Hypothalamus (tissue), 51 donors: Measurements from ENCODE around the gene PHF3.

ENCODE experiments used
- DNase-seq, 51 donors: peaks; one replicate each; lab custom pipeline; 2025; lab: John Stamatoyannopoulos, UW

Gene PHF3, protein sequence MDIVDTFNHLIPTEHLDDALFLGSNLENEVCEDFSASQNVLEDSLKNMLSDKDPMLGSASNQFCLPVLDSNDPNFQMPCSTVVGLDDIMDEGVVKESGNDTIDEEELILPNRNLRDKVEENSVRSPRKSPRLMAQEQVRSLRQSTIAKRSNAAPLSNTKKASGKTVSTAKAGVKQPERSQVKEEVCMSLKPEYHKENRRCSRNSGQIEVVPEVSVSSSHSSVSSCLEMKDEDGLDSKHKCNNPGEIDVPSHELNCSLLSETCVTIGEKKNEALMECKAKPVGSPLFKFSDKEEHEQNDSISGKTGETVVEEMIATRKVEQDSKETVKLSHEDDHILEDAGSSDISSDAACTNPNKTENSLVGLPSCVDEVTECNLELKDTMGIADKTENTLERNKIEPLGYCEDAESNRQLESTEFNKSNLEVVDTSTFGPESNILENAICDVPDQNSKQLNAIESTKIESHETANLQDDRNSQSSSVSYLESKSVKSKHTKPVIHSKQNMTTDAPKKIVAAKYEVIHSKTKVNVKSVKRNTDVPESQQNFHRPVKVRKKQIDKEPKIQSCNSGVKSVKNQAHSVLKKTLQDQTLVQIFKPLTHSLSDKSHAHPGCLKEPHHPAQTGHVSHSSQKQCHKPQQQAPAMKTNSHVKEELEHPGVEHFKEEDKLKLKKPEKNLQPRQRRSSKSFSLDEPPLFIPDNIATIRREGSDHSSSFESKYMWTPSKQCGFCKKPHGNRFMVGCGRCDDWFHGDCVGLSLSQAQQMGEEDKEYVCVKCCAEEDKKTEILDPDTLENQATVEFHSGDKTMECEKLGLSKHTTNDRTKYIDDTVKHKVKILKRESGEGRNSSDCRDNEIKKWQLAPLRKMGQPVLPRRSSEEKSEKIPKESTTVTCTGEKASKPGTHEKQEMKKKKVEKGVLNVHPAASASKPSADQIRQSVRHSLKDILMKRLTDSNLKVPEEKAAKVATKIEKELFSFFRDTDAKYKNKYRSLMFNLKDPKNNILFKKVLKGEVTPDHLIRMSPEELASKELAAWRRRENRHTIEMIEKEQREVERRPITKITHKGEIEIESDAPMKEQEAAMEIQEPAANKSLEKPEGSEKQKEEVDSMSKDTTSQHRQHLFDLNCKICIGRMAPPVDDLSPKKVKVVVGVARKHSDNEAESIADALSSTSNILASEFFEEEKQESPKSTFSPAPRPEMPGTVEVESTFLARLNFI (N-terminal part only)

DNA sequence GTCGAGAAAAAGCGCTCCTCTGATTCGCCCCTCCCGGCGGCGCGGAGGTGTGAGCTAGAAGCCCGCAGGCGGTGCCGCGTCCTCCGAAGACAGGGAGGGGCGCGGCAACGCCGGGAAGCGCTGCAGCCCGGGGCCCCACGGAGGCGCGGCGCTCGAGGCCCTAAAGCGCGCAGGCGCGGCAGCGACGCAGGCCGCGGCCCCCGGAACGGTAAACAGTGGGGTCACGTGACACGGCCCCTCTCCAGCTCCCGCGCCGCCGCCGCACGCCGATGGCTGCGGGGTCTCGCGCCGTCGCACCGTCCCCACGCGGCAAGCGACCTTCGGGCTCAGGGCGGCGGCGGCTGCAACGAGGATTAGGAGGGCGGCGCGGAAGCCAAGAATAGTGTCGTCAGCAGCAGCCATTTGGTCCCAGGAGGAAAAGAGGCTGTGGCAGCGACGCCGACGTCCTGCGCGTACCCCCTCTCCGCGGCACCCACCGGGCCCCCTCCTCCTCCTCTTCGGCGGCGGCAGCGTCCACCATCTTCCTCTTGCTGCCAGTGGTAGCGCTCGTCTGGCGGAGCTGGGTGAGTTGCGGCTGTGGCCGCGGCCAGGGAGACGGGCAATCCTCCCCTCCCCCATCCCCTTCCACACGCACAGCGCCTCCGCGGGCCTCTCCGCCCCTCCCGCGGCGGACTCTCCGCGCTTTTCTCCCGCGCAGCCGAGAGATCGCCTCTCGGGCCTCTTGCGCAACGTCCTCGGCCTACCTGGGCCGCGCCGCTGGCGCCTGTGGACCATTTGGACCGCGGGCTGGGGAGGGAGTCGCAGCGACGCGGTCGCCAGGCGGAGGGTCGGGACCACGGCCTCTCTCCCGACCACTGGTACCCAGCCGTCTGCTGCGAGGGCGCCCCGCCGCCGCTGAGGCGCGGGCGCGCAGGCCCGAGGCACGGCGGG is at the start of gene PHF3:
Gene PHF3 (plus strand): TSS at position 215 of the 930 bp plus-strand sequence. CDS start 10,750 bp downstream, outside the sequence.
- peak; percentile 54 to 99 (median 91) for DNase-seq

DNA sequence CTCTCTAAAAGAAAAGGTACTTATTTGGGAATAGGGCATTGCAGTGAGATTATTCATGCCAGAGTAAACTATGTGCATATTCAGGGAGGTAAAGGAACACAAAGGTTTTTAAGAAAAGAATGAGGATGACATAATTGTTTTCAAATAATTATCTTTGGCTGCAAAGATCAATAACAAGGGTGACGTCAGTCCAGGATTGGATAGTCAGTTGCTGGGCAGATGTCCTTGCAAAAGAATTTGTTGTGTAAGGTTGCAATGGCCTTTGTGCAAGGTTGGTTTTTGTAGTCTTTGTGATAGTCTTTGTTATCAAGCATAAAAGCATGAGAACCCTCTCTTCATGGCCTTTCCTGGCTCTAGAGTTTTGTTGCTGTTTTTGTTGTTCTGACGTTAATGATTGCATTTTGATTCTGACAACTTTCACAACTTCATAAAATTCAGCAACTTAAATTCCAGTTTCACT is 45.6 kb upstream of the PHF3 start:
- DNase-seq = no peak

GRCh38 chr6:63592886-63593285 is 42.7 kb upstream of the PHF3 start:
- DNase-seq = no peak

DNA sequence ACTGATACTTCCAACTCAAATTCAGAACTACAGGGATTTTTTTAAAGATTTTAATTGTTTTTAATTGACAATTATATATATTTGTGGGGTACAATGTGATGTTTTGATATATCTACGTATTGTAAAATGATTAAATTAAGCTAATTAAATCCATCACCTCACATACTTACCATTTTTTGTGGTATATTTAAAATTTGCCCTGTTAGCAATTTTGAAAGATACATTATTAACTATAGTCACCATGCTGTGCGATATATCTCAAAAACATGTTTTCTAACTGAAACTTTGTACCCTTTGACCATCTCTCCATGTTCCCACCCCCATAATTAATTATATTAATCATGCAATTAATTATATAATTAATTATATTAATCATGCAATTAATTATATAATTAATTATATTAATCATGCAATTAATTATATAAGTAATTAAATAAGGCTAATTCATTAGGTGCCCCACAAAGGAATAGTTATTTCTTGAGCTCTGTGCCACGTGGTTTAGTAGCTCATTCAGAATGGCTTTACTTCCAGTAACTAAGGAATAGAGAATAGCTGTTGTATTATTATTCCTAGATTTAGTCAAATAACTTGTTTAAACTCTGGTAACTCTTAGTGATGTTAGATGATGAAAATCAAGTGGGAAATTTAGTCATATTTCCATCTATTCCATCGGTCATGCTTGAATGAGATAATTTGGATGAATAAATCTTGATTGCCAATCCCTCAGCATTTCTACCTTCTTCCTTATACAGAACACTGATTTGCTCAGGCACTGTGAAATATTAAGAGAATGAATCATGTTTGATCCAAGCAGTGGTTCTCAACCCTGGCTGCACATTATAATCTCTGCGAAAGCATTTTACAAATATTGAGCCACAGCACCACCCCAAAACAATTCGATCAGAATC is 38.2 kb upstream of the PHF3 start:
- DNase-seq = no peak

- peak in 50 of 51 donors; percentile 5 to 87 (median 42) for DNase-seq
Measured at GRCh38 chr6:63598049-63599036, 37.3 kb upstream of the PHF3 start.

DNA sequence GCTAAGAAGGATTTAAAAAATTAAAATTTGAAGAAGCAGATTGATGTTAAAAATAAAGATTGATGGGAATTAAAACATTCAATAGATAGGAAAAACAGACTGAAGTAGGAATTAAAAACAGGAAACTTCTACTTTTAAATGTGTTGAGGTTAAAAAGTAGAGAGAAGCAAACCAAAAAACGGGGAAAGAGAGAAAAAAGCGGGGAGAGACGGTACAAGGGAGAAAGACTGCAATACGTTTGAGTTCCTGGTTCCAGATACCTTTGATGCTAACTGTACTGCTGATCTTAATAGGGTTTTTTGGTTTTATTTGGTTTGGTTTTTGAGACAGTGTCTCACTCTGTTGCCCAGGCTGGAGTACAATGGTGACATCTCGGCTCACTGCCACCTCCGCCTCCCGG is 36.4 kb upstream of the PHF3 start:
- no peak for DNase-seq

- DNase-seq = no peak
Measured at GRCh38 chr6:63600136-63600535, 35.5 kb upstream of the PHF3 start.

- DNase-seq = no peak
Measured at GRCh38 chr6:63609231-63609630, 26.4 kb upstream of the PHF3 start.

DNA sequence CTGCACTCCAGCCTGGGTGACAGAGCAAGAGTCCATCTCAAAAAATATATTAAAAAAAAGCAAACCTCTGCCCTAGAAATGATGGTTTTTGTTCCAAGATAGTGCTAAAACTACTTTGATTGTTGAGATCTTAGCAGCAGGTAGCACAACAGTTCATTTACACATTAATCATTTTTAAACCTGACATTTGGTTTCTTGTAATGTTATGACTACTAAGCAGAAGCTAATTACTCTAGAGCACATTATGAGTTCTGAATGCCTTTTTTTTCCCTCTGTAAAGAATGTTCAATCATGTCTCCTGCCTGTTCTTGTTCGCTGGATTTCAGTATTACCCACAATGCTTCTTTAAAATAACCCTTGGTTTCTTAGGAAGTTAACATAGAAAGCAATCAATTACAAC is 24.7 kb upstream of the PHF3 start:
- DNase-seq = no peak

- no peak for DNase-seq
Measured at GRCh38 chr6:63611560-63611959, 24.0 kb upstream of the PHF3 start.

GRCh38 chr6:63615590-63615989 is 20.0 kb upstream of the PHF3 start:
- no peak for DNase-seq

DNA sequence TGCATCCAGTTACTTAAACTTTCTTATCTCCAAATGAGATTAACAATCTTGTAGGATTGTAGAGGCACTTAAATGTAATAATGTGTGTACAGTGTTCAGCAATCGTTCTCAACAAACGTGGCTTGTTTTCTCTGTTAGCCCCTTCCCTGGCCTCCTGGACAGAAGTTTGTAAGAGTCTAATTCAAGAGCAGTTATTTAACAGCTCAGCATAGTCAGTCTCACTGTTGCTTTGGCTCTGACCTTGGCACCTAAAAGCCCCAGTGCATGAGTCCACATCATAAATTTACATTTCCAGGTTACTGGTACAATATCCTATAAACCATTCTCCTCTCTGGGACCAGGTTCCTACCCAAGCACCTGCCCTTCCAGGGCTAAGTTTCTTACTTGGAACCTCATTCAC is 11.5 kb upstream of the PHF3 start:
- no peak for DNase-seq

DNA sequence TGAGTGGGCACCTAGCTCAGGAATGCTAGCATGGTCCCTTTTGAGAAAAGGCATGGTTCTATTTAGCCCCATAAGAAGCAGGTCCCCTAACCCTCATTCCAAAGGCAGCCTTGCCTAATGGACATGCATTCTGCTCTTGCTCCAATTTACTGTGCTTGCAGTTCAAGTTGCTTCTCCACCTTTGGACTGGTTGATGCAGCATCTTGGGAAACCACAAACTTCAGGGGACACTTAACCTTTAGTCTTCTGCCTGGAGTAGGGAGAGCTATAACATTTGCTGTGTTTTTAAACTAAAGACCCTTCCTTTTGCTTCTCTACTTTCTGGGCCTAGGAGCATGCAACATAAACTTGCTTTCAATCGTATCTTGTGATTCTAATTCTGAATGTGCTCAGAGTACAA is 5.1 kb upstream of the PHF3 start:
- no peak for DNase-seq

GRCh38 chr6:63634630-63635029 is 972 bp upstream of the PHF3 start:
- DNase-seq = peak in 1 of 51 donors; percentile 46

- DNase-seq = peak in 3 of 51 donors; percentile 24 to 60 (median 41)
Measured at GRCh38 chr6:63635215-63635587, 401 bp upstream of the PHF3 start.

DNA sequence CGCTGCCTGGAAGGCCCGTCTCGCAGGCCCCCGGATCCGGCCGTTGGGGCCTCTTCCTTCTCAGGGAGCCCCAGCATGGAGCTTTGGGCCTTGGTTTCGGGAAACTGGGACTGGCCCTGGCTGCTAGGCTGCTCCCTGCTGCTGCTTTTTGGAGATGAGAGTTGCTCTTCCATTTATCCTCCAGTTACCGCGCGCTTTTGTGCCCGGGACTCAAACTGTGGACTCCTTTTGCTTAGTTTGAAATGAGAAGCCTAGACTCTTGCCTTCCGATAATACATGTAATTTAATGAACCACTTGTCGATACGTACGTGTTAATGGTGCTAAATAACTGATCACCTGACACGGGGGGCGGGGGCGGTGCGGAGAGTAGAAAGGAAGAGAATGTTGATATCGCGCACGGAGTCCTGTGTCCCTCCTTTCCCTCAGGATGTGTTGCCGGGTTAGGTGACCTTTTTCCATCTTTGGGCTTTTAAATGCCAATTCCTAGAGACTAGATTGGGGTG is 968 bp downstream of the PHF3 start:
- peak in 48 of 51 donors; percentile 5 to 77 (median 46) for DNase-seq

GRCh38 chr6:63637865-63638445 is 2.4 kb downstream of the PHF3 start:
- DNase-seq = no peak
